Measurements from ENCODE around the gene CAPZA1.

DNA sequence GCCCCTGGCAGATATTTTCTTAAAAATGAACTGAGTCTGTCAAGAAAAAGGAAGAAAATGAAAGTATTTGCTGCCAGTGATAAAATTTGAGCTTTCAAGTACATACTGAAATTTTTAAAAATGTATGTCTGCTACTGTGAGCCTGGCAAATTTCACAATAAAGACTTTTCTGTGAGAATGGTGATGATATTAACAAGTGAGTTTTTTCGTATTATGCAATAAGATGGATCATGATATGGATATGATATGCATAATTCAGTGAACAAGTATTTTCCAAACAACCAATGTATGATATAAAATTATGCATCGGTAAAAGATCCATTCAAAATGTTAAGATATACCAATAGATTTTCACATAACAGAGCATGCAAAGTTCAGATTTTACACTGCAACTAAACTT lies 16.6 kb upstream of the CAPZA1 start:
- TF ChIP-seq, protein P1, sequence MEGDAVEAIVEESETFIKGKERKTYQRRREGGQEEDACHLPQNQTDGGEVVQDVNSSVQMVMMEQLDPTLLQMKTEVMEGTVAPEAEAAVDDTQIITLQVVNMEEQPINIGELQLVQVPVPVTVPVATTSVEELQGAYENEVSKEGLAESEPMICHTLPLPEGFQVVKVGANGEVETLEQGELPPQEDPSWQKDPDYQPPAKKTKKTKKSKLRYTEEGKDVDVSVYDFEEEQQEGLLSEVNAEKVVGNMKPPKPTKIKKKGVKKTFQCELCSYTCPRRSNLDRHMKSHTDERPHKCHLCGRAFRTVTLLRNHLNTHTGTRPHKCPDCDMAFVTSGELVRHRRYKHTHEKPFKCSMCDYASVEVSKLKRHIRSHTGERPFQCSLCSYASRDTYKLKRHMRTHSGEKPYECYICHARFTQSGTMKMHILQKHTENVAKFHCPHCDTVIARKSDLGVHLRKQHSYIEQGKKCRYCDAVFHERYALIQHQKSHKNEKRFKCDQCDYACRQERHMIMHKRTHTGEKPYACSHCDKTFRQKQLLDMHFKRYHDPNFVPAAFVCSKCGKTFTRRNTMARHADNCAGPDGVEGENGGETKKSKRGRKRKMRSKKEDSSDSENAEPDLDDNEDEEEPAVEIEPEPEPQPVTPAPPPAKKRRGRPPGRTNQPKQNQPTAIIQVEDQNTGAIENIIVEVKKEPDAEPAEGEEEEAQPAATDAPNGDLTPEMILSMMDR (IDR thresholded peaks at IDR 0.05; ENCODE audit: low read depth, low read length, missing input control) = no peak
- no peak for TF ChIP-seq TAF1 (conservative IDR thresholded peaks at IDR 0.05)
- TF ChIP-seq YY1 (IDR thresholded peaks at IDR 0.05) = no peak
- TF ChIP-seq JUND (IDR thresholded peaks at IDR 0.05) = no peak
- TF ChIP-seq REST (IDR thresholded peaks at IDR 0.05) = no peak
- no peak for TF ChIP-seq EGR1 (IDR thresholded peaks at IDR 0.05; ENCODE audit: low read depth in 2 of 2)
- TF ChIP-seq, protein P2, sequence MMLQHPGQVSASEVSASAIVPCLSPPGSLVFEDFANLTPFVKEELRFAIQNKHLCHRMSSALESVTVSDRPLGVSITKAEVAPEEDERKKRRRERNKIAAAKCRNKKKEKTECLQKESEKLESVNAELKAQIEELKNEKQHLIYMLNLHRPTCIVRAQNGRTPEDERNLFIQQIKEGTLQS (IDR thresholded peaks at IDR 0.05) = no peak
- TF ChIP-seq NR2F2 (IDR thresholded peaks at IDR 0.05) = no peak
- no peak for TF ChIP-seq FOXA2 (IDR thresholded peaks at IDR 0.05)
- TF ChIP-seq, protein P3, sequence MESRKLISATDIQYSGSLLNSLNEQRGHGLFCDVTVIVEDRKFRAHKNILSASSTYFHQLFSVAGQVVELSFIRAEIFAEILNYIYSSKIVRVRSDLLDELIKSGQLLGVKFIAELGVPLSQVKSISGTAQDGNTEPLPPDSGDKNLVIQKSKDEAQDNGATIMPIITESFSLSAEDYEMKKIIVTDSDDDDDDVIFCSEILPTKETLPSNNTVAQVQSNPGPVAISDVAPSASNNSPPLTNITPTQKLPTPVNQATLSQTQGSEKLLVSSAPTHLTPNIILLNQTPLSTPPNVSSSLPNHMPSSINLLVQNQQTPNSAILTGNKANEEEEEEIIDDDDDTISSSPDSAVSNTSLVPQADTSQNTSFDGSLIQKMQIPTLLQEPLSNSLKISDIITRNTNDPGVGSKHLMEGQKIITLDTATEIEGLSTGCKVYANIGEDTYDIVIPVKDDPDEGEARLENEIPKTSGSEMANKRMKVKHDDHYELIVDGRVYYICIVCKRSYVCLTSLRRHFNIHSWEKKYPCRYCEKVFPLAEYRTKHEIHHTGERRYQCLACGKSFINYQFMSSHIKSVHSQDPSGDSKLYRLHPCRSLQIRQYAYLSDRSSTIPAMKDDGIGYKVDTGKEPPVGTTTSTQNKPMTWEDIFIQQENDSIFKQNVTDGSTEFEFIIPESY (IDR thresholded peaks at IDR 0.05) = no peak
- TF ChIP-seq GABPA (IDR thresholded peaks at IDR 0.05 in 1 of 2, conservative IDR thresholded peaks at IDR 0.05 in 1 of 2) = no peak
